ENCODE data around the gene SLC10A7.

- TF ChIP-seq POLR2A (IDR thresholded peaks at IDR 0.05; ENCODE audit: low read depth, low read length), result no peak
- no peak for TF ChIP-seq POLR2AphosphoS5 (IDR thresholded peaks at IDR 0.05; ENCODE audit: low read depth, low read length)
- TF ChIP-seq TAF1 (IDR thresholded peaks at IDR 0.05; ENCODE audit: borderline replicate concordance, low read depth, low read length), result no peak
These were observed at the start of gene SLC10A7 for GRCh38 chr4:146521541-146522097.

Measured in GM12892 (cell line).